NB4 (cell line): Measurements from ENCODE around the gene TRIO.

ENCODE experiments used
- DNase-seq: peaks from one replicate; pipeline ENCODE4 v3.0.0; 2010; ENCODE audit warnings: low read depth
- H3K4me3 ChIP-seq: one replicate; pipeline ENCODE4 v1.5.1; 2011; ENCODE audit warnings: mild to moderate bottlenecking, low read depth, low read length, moderate library complexity
- MYC ChIP-seq: IDR thresholded peaks from 2 replicates; pipeline ENCODE4 v1.6.1; 2011; ENCODE audit warnings: low read depth, low read length
- POLR2A ChIP-seq: IDR thresholded peaks from 2 replicates; pipeline ENCODE4 v1.6.1; 2011; ENCODE audit warnings: mild to moderate bottlenecking; ENCODE audit not compliant: insufficient read length; ENCODE audit errors: extremely low read depth
- TF ChIP-seq, protein P1 (sequence below): IDR thresholded peaks from one replicate; pipeline ENCODE4 v1.5.1; 2012; ENCODE audit warnings: low read depth, low read length
- TF ChIP-seq, protein P2 (sequence below): IDR thresholded peaks from 2 replicates; pipeline ENCODE4 v1.6.1; 2011; ENCODE audit warnings: low read depth, low read length

TRIO gene

DNA sequence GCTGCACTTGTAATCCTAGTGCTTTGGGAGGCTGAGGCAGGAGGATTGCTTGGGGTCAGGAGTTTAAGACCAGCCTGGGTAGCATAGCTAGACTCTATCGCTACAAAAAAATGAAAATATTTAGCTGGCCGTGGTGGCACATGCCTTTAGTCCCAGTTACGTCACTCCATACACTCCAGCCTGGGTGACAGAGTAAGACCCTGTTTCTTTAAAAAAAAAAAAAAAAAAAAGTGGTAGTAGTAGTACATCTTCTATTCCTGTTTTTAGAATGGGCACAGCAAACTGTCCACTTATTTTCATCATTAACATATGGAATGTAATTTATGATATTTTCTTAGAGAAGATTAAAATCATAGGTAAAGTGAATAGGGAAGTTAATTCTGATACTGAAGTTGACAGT, 48.2 kb downstream of the TRIO start:
- no peak overlapping the region for H3K4me3 ChIP-seq
- TF ChIP-seq MYC, result no peak
- TF ChIP-seq, protein P1, sequence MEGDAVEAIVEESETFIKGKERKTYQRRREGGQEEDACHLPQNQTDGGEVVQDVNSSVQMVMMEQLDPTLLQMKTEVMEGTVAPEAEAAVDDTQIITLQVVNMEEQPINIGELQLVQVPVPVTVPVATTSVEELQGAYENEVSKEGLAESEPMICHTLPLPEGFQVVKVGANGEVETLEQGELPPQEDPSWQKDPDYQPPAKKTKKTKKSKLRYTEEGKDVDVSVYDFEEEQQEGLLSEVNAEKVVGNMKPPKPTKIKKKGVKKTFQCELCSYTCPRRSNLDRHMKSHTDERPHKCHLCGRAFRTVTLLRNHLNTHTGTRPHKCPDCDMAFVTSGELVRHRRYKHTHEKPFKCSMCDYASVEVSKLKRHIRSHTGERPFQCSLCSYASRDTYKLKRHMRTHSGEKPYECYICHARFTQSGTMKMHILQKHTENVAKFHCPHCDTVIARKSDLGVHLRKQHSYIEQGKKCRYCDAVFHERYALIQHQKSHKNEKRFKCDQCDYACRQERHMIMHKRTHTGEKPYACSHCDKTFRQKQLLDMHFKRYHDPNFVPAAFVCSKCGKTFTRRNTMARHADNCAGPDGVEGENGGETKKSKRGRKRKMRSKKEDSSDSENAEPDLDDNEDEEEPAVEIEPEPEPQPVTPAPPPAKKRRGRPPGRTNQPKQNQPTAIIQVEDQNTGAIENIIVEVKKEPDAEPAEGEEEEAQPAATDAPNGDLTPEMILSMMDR, result no peak
- TF ChIP-seq POLR2A, result no peak
- TF ChIP-seq, protein P2, sequence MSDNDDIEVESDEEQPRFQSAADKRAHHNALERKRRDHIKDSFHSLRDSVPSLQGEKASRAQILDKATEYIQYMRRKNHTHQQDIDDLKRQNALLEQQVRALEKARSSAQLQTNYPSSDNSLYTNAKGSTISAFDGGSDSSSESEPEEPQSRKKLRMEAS, result no peak
- DNase-seq, result no peak

DNA sequence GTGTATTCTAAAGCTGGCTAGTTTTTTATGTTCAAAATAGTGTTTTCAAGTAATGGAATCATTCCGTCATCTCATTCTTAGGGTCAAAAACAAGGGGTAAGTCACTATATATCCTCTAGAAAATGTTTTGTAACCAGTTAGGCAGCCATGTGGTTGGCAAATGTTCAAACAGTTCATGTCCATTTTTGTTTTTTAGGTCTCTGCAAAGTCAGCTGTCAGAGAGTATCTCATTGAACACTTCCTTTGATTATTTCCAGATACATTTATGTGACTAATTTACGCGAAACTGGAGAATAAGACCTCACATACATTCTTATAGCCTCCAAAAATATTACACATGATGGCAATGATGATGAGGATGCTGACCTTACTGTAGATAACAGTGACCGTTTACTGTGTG, 50.4 kb downstream of the TRIO start:
- TF ChIP-seq POLR2A (no peak), MYC (no peak)
- TF ChIP-seq, protein P2, result no peak
- TF ChIP-seq, protein P1, result no peak
- no peak for DNase-seq
- no peak overlapping the region for H3K4me3 ChIP-seq

DNA sequence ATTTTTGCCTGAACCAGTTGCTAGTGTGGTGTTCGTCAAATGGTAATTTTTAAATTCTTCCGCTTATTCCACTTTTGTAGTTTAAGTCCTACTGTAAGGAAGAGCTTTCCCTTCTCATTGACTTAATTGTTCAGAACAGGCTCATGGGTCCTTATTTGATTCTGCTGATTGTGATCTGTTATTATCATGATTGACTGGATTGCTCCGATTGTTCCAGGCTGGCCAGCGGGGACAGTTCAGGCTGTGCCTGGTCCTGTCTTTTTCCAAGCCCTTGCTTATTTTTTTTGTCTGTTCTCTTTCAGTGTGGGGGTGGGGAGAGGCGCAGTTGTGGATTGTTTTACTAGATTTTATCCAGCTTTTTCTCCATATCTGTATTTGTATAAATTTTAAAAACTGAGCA, 52.4 kb downstream of the TRIO start:
- no peak overlapping the region for H3K4me3 ChIP-seq
- TF ChIP-seq MYC (no peak), POLR2A (no peak)
- TF ChIP-seq, protein P2, result no peak
- TF ChIP-seq, protein P1, result no peak
- no peak for DNase-seq

DNA sequence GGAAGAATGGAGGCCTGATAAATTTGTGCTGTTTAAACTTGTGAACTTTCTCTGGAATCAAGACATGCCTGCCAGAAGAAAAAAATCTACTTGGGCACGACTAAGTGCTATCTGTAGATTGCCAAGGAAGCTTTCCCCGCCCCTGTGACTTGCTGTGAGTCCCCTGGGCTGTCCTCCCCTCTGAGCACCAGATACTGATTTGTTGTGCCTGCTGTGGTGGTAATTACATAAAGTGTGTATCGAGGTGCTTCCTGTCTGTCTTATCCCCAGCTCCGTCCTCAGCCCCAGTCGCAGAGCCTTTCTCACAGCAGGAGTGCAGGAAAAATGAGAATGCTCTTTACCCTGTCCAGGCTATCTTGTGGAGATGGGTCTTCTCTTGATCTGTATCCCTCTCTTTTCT, 53.9 kb downstream of the TRIO start:
- no peak for DNase-seq
- no peak overlapping the region for H3K4me3 ChIP-seq
- TF ChIP-seq MYC (no peak), POLR2A (no peak)
- TF ChIP-seq, protein P2, result no peak
- TF ChIP-seq, protein P1, result no peak

GRCh38 chr5:14199902-14200301, 56.8 kb downstream of the TRIO start:
- TF ChIP-seq MYC (no peak), POLR2A (no peak)
- TF ChIP-seq, protein P2, result no peak
- TF ChIP-seq, protein P1, result no peak
- DNase-seq, result no peak

GRCh38 chr5:14200312-14200990, 57.3 kb downstream of the TRIO start:
- DNase-seq, result no peak
- TF ChIP-seq, protein P1, result no peak
- TF ChIP-seq, protein P2, result no peak
- TF ChIP-seq POLR2A, result no peak
- no peak for TF ChIP-seq MYC
- no peak overlapping the region for H3K4me3 ChIP-seq

More at GRCh38 chr5:14199902-14200301, 56.8 kb downstream of the TRIO start:
- no peak overlapping the region for H3K4me3 ChIP-seq
